HG03135 (cell line): ENCODE results near the gene CCDC54.
"Not testable (repeated sequence)": the region's sequence is repeated elsewhere in the genome, so short reads cannot be mapped to it uniquely, and the experiment has no call there.

Experiments used
- ATAC-seq: cut with Tn5 transposase; IDR thresholded peaks from one replicate; pipeline ENCODE4 v1.9.1; 2021; ENCODE audit warnings: mild to moderate bottlenecking, moderate library complexity; ENCODE audit not compliant: unreplicated experiment

Gene CCDC54

DNA sequence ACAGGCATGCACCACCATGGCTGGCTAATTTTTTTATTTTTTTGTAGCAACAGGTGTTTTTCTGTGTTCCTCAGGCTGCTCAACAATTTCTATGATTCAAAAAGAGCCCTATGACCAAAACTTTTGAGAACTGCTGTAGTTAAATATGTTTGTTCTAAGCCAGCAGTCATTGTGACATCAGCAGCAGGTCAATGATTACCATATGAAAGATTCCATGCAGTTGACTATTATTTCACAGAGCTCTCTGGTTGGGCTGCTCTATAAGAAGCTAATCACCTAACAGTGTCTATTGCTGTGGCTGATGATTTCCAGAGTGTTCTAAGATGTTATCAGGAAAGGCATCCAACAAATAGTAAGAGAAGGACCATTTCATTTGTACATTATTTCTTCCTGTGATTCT is at the start of gene CCDC54:
CCDC54 (plus strand) TSS at position 289 of the 400 bp plus-strand sequence. CDS start 149 bp downstream, outside the sequence.
- ATAC-seq, result no peak

DNA sequence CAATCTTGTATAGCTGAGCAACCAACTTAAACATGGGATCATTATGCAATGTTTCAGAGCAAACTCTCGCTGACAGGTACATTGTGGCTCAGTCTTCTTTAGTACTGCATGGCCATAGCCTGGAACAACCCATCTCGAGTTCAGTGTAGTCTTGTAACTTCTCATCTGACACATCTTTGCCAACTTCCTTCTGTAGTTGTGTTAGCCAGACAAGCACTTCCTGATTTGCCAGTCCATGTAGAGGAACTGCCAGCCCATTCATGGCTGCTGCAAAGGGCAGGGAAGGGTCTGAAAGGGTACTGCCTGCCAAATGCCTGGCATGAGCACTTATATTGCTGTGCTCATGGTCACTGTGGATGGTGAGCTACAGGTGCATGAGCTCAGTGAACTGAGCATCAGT is 49.2 kb upstream of the CCDC54 start:
- ATAC-seq, result no peak

DNA sequence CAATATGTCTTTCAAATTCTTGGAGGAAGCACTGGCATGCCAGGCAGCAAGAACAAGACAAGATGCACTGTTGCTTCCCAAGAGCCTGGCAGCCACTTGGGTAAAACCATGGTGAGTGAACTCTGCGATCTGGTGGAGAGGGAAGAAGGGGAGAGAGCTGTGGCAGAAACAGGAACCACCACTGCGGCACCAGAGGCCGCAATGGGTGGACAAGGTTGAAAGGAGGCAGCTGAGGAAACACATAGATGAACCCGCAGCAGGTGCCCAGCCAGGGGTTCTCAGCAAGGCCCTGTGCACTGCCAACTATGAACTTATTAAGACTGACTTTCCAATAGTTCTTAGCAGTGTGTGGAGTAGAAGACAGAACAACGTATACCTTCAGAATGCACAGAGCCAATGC is 48.2 kb upstream of the CCDC54 start:
- ATAC-seq, result no peak

GRCh38 chr3:107339690-107340089 is 37.5 kb upstream of the CCDC54 start:
- ATAC-seq, result not testable (repeated sequence)

DNA sequence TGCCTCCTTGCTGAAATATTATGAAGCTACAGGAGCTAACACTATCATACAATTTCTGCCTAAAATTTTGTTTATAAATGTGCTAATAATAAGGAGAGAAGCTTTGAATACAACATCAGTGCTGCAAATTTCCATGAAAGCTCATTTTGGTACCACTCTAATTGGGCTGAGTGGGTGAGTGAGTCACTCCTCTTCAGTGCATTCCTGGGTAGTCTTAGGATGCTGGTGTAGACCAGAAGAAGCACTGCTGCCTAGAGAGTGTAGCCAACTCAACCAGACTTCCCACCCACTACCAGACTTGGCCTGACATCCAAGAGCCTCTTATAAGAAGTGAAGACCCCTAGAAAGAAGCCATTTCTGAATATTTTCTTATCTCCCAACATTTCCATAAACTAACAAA is 32.5 kb upstream of the CCDC54 start:
- ATAC-seq, result no peak

DNA sequence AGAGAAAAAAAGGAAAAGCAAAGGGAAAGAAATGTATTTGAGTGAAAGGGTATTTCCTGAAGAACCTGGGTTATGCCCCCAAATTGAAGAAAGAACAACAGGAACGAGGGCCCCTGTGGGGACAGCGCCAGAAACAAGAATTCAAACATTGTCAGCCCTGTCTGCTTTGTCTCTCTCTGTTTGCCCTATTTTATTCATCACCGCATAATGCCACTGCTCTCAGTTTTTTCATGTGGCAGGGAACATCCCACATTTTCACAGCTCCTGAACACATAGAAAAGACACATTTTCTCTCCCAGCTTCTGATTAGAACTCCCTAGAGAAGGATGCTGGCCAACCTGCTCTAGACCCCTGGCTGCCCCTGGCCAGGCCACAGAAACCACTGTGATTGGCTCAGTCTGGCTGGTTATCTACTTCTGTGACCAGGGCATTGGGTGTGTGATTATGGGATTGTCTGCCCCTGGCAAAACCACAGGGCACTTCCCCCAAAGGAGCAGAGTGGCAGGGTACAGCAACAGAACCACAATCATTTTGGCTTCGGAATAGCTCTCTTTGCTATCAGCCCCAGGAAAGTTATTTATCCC is 31.3 kb upstream of the CCDC54 start:
- ATAC-seq, result no peak

GRCh38 chr3:107346564-107346963 is 30.7 kb upstream of the CCDC54 start:
- ATAC-seq, result no peak

DNA sequence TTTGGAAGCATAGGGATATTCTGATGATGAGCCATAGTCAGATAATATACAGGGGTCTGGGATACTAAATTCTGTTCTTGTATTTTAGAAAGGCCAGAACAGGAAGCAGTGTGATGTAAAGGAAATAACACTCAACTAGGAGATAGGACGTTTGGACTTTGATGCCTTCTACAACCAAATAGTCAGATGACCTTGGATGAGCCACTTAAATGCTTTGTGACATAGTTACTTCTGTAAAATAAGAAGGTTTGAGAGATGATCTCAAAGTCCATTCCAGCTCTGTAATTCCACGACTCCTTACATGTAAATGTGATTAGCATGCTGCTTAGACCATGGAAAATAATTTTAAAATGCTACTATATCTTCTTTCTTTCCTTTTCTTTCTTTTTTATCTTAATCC is 29.5 kb upstream of the CCDC54 start:
- ATAC-seq, result no peak

DNA sequence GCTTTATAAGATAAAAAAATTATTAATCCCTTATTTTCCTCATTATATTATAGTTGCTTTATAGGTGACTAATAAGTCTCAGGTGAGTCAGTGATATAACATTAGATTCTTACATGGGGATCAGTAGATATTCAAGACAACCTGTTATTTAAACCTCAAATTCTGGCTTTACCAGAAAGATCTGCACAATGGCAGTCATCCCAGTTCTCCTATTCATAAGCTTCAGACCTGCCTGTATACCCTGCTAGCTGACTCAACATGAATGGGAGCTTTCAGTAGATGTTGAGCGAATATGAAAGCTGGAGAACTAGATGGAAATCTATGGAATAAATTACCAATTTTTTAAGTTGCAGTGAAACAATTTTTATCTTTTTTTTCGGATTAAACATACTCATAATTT is 20.5 kb upstream of the CCDC54 start:
- no peak for ATAC-seq

- no peak for ATAC-seq
Observed at GRCh38 chr3:107361633-107362032, 15.6 kb upstream of the CCDC54 start.

DNA sequence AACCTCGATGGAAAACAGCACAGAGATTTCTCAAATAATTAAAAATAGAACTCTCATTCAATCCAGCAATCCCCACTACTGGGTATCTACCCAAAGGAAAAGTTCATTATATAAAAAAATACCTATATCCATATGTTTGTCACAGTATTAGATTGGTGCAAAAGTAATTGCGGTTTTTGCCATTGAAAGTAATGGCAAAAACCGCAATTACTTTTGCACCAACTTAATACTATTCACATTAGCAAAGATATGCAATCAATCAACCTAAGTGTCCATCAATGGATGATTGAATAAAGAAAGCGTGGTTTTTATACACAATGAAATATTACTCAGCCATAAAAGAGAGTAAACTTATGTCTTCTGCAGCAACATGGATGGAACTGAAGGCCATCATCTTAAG is 12.2 kb upstream of the CCDC54 start:
- no peak for ATAC-seq

DNA sequence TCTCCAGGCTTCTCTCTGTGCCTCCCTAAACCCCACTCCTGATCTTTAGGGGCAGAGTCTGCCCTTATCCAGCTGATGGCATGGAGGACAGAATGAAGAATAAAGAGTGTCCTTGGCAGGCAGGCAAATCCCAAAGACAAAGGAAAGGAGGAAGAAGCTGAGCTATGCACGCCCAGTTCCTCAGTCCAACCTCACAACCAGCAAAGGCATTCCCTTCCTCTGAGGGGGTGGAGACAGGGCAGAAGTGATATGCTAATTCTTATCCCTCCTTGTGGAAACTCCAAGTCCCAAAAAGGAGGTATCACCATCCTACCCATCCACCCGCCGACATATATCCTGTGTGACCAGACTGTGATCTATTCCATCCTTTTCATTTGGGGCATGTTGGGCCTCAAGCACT is 10.5 kb upstream of the CCDC54 start:
- ATAC-seq, result no peak

- no peak for ATAC-seq
Observed at GRCh38 chr3:107367353-107367752, 9.9 kb upstream of the CCDC54 start.

DNA sequence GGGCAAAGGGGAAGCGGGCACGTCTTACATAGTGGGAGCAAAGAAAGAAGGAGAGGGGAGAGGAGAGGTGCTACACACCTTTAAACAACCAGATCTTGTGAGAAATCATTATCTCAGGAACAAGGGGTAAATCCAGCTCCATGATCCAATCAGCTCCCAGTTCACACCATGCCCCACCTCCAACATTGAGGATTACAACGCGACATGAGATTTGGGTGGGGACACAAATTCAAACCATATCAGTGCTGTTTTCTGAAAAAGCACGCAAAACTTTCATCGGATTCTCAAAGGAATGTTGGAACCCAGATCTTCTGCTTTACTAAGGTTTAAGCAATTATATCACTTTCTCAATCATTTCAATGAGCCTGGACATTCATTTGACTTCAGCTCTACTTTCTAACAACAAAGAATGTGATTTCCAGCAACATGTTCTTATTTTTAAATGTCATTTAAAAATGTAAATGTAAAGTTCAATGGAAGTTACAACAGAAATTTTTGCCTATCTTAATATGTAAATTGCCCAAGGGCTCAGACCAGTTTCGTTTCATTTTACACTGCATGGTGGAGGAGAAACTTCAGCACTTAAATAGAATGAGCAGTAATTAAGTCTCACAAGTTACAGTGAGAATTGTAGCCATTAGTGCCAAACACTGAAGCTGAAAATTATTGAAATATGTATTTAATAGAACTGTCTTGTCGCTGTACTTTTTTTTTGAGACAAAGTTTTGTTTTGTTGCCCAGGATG is 8.4 kb upstream of the CCDC54 start:
- no peak for ATAC-seq

DNA sequence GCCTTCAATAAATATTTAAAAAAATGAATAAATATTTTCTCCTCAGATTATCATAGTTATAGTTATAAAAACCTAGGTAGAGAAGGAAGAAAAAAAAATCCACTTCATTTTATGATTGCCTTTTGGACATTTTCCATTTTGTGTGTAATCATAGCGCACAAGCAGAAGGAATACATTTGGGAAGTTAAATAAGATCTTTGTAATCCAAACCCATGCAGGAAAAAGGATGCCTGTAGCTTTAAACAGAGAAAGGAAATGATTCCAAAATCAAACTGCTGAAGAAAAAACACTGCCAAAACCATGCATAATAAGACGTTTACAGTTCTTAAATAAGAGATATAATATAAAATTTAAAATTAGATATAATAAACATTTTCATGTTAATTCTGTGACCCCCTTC is 7.4 kb upstream of the CCDC54 start:
- no peak for ATAC-seq

- ATAC-seq, result no peak
Observed at GRCh38 chr3:107370907-107371306, 6.3 kb upstream of the CCDC54 start.

GRCh38 chr3:107372506-107372905 is 4.7 kb upstream of the CCDC54 start:
- no peak for ATAC-seq

DNA sequence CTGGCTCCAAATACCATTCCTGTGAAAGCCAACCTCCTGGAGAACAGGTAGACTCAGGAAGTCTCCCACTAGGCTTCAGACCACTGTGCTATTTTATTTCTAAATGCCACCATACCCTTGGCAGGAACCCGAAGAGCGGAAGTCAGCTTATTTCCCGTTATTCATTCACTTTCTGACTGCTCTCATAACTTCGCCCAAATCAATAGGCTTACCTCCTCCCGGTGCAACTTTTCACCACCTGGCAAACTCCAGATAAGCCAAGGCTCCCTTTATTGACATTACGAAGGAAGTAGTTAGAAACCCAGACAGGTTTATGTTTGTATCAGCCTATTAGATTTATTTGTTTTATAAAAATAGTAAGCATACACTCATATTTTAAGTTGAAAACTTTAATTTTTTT is 3.3 kb upstream of the CCDC54 start:
- ATAC-seq, result no peak

DNA sequence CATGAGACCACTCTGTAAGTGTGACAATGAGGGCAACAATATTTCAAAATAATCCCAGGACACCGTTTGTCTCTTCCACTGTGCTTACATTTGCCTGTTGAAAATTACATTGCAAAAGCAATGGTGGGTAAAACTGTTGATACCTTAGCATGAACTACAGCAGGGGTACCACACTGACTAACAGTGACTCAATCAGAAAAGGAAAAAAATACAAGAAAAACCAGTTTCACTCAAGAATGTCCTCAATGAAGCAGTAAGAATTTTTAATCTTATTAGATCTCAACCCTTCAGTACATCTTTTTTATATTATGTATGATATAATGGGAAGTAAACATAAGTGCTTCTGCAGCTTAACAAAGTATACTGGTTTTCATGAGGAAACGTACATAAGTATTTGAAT is 1.6 kb upstream of the CCDC54 start:
- no peak for ATAC-seq

DNA sequence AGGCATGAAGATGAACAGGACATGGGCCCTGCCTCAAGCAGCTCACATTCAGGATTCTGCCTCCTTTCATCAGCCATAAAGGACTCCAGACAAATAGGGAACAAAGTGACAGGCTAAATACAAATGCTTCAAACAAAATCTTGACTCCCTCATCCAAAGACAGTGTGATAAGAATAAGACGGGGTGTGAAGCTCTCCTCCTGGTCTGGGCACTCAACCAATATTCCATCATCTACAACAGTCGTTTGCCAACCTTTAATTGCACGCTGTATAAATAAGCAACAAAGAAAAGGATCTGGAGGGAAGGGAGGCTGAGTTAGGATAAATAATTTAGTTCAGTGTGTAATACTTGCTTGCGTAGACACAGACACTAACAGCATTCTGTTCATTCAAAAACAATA is 5.4 kb downstream of the CCDC54 start:
- no peak for ATAC-seq

- no peak for ATAC-seq
Observed at GRCh38 chr3:107384428-107384827, 7.2 kb downstream of the CCDC54 start.

- no peak for ATAC-seq
Observed at GRCh38 chr3:107384907-107385306, 7.7 kb downstream of the CCDC54 start.

DNA sequence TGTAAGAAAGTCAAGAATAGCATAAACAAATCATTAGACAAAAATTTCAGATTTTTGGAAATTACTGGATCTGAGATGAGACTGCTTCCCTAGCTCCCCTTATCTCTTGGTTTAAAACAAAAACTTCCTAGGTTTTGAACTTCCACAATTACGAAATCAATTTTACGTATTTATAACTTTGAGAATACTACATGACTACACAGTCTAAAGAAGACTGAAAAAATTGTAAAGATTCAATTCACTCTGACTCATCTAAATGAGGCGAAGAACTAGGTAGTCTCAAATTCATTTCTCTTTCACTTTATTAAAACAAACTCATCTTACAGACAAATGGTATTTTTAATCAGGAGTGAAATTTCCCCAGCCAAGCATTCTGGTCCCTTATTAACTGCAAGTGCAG is 10.3 kb downstream of the CCDC54 start:
- ATAC-seq, result no peak
